NCI-H226 (cell line): ENCODE measurements around the gene BLTP3A.
A peak's percentile ranks its signal among the peaks of the same experiment; 100 is the strongest.

ENCODE experiments used
- DNase-seq: peaks from one replicate; pipeline ENCODE4 v3.0.0-alpha.2; 2015

Gene BLTP3A

GRCh38 chr6:34832942-34833341 lies 41.1 kb downstream of the BLTP3A start:
- no peak for DNase-seq

- peak; percentile 36 for DNase-seq
Measured at GRCh38 chr6:34834789-34835518, 43.1 kb downstream of the BLTP3A start.

GRCh38 chr6:34836008-34836407 lies 44.1 kb downstream of the BLTP3A start:
- DNase-seq = no peak

- DNase-seq = no peak
Measured at GRCh38 chr6:34836451-34836850, 44.6 kb downstream of the BLTP3A start.

GRCh38 chr6:34837528-34837927 lies 45.6 kb downstream of the BLTP3A start:
- no peak for DNase-seq

GRCh38 chr6:34839666-34840352 lies 47.9 kb downstream of the BLTP3A start:
- DNase-seq = no peak
